AG08396 (cell line): ENCODE measurements around the gene TSPY4.
"Not testable (repeated sequence)": the region's sequence is repeated elsewhere in the genome, so short reads cannot be mapped to it uniquely, and the experiment has no call there.

ENCODE experiments used
- DNase-seq: peaks from one replicate; pipeline ENCODE4 v3.0.0; 2012; ENCODE audit warnings: low spot score, mixed read lengths

The TSPY4 gene, protein sequence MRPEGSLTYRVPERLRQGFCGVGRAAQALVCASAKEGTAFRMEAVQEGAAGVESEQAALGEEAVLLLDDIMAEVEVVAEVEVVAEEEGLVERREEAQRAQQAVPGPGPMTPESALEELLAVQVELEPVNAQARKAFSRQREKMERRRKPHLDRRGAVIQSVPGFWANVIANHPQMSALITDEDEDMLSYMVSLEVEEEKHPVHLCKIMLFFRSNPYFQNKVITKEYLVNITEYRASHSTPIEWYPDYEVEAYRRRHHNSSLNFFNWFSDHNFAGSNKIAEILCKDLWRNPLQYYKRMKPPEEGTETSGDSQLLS

DNA sequence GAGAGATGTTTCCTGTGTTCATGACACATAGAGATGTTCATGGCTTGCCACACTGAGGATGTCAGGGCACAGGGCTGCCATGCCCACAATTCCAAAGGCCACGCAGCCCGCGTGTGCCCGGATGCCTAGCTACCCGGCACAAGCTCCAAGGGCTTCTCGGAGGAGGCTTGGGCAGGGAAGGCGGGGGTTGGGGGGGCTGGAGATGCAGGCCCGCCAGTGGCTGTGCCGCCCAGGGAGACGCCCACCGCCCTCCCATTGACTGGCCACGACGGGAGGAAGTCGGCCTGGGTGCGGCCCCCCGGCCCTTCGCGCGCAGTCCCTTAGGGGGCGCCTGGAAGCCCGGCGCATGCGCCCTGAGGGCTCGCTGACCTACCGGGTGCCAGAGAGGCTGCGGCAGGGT, at the start of gene TSPY4:
TSPY4 (plus strand) TSS at position 301 of the 400 bp plus-strand sequence; CDS start at position 347, 46 bp downstream.
- DNase-seq: not testable (repeated sequence)

DNA sequence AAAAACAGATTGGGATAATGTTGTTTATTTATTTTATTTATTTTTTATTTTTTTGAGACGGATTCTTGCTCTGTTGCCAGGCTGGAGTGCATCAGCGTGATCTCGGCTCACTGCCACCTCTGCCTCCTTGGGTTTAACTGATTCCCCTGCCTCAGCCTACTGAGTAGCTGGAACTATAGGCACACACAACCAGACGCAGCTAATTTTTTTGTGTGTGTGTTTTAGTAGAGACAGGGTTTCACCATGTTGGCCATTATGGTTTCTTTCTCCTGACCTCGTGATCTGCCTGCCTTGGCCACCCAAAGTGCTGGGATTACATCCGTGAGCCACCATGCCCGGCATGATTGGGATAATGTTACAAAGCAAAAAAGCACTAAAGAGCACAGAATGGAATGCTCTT, 16.3 kb upstream of the TSPY4 start:
- no peak for DNase-seq

DNA sequence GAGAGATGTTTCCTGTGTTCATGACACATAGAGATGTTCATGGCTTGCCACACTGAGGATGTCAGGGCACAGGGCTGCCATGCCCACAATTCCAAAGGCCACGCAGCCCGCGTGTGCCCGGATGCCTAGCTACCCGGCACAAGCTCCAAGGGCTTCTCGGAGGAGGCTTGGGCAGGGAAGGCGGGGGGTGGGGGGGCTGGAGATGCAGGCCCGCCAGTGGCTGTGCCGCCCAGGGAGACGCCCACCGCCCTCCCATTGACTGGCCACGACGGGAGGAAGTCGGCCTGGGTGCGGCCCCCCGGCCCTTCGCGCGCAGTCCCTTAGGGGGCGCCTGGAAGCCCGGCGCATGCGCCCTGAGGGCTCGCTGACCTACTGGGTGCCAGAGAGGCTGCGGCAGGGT, 20.2 kb downstream of the TSPY4 start, which contains the start of gene TSPY8:
TSPY8 (plus strand) TSS at position 301 of the 400 bp plus-strand sequence; CDS start at position 347, 46 bp downstream.
- DNase-seq: not testable (repeated sequence)
